ENCODE data around the gene CRADD.

CRADD gene

DNA sequence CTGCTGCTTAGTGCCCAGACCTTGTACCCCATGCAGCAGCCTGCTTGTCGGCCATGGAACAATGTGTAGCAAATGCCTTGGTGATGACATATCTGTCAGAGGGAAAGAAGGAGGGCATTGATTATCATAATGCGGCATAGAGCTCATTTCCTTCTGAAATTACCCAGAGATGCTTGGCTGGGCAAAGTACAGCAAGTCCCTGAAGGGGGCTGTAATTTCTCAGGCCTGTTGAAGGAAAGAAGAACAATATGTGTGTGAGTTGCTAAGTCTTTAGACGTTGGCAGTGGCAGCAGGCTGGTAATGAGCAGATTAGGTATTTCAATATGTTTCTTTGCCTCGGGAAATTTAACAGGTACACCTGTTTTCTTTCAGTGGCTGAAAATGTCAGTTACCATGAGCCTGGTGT, 128.6 kb downstream of the CRADD start:
- DNase-seq (ENCODE audit: low read depth, low spot score): no peak

GRCh38 chr12:93807354-93807753, 130.2 kb downstream of the CRADD start:
- DNase-seq (ENCODE audit: low read depth, low spot score): no peak

DNA sequence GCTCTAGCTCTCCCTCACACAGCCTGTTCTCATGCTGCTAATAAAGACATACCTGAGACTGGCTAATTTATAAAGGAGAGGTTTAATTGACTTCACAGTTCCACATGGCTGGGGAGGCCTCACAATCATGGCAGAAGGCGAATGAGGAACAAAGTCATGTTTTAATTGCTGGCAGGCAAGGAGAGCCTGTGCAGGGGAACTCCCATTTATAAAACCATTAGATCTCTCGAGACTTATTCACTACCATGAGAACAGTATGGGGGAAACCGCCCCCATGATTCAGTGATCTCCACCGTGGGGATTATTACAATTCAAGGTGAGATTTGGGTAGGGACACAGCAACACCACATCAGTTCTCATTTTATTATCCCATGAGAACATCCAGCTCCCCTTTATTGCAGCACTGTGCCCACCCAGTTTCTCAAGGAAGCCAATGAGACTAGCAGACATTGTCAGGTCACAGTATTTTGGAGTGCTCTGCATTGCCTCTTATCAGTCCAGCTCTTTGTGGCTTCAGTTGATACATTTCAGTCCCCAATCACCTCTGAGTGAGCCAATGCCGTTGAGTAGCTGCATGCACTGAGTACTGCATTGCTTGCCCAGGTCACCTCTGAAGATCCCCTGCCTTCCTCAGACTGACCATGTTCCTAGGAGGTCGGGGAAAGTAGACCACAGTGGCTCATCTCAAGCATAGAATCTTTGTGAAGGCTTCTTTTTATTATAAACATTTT, 131.2 kb downstream of the CRADD start:
- no peak for DNase-seq (ENCODE audit: low read depth, low spot score)

- no peak for DNase-seq (ENCODE audit: low read depth, low spot score)
Measured at GRCh38 chr12:93812626-93813025, 135.5 kb downstream of the CRADD start.

DNA sequence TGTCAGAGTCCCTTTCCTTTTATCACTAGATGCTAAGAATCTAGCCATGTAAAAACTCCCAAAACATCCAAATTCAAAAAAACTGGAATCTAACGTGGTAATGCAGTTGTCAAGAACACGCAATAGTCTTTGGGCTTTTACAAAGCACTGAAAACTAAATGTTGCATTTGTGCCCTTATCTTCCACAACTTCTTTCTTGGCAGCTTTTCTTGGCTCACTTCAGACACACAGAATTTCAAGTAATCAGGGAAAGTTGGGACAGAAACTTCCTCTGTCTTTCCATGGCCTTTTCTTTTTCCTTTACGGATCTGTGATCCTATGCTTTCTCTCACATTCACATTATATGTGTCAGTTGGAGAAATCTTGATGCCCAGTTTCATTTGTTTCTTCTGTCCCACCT, 136.0 kb downstream of the CRADD start:
- DNase-seq (ENCODE audit: low read depth, low spot score): no peak

DNA sequence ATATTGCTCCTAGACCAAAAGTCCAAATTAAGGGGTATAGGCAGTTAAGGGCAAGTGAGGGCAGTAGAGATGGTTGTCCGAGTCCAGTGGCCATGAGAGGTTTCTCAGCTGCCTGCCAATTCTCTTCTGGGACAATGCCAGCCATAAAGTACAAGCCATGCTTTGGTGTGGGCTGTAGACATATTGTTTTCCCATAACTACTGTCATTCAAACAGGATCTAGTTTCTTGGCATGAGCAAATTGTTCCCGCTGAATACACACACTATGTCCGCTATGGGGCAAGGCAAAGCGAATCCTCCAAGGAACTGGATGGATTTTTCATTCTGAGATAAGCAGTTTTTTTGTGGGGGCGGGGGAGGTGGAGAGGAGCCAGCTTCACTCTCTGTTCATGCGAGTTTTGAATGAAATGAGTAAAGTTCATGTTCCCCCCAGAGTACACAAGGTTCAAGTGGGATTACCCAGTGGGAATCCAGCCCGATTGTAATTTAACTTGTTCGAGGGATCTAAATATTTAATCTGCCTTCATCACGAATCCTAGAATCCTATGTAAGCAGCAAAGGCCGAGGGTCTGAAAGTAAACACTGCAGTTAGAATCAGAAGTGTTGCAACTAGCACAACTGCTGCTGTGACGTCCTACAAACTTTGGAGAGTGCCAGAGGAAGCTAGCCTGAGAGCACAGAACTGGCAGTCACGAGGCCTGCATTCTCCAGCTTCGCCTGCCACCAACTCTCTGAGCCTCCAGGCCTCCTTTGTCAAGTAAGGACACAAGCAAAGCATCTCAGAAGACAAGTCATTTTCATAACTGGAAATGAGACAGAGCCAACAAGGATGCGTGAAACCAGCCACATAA, 137.0 kb downstream of the CRADD start:
- DNase-seq (ENCODE audit: low read depth, low spot score): no peak

- DNase-seq (ENCODE audit: low read depth, low spot score): no peak
Measured at GRCh38 chr12:93818488-93819049, 141.4 kb downstream of the CRADD start.

- DNase-seq (ENCODE audit: low read depth, low spot score): no peak
Measured at GRCh38 chr12:93819050-93819491, 141.9 kb downstream of the CRADD start.

DNA sequence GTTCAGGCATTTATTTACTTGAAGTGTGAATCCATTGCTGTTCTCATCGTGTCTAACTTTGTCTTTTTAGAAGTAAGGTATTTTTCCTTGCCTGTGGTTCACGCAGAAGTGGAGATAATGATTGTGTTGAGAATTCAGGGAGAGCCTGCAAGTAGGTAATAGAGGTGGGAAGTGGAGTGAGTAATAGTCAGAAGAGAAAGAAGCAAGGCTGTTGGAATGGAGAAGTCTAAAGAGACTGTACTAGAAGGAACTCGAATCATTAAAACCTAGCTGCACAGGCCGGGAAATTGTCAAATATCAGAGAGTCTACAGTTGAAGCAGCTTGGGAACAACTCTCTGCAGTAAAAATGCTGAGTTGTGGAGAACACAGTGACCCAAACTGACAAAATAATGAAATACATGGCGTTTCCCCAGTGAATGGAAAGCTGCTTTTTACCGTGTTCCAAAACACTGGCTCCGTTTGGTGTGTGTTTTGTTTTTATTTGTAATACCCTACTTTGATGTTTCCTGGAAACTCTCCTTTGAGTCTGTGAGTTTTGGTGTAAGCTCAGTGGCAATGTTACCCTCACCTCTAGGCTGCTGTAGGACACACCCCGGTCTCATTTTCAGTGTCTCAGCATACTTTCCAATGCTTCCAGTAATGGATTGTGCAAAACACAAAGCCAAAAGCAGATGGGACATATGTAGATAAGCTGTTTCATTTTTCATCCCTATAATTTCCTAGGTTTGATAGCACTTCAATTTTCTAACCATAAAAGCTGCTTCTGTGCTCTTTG, 146.6 kb downstream of the CRADD start:
- DNase-seq (ENCODE audit: low read depth, low spot score): no peak

DNA sequence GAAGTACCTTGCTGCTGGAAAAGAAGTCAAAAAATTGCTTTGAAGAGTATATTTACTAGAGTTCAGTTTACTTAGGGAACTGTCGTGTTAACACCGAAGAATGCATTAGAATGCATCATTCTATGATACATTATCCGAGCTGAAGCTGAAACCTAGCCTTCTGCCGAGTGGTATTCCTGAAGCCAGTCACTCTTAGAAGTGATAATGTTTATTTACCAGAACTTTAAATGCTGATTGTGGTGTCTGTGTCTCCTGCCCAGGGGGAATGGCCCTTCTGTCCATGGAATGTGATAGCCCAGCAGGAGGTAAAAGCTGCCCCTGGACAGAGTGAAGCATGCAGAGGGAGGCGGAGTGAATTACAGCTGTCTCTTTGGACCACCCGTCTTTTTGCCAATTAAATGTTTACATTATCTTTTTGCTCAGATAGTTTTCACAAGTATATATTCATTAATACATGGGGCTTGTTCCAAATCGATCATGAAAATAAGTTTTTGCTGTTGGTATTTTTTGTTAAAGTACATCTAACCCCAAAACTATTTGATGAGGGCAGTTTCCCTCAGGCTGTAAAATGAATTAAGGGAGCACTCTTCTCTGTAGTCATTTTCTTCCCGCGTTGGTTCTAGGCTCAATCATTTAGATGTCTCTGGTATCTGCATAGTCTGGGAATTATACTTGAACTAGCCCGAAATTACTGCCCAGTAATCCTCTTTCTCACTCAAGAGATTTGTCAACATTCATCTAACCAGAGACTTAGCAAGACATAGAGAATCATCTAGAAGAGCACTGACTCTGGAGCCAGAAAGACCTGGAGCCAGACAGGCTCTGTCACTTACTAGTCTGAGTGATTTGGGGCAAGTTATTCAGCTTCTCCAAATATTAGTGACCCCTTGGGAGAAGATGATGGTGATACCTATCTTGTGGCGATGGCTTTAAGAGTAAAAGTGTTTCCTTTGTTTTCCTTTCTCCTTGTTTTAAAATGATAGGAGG, 147.6 kb downstream of the CRADD start:
- peak; percentile 57 for DNase-seq (ENCODE audit: low read depth, low spot score)

DNA sequence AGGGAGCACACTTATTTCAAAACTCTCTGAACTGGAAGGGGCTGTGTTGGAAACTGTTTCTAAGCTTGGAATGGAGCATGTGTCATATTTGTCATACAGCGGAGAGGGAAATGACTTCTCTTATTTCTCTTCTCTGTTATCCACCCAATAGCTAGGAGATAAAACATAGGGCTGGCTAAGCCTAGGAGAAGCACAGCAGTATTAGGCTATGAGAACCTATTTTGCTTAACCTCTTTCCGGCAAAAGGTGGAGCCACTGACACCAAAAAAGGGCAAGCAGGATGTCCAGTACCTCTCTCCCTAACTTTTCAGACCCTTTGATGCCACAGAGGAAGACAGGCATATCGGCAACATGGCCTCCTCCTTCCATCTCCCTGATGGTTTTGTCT, 148.3 kb downstream of the CRADD start:
- no peak for DNase-seq (ENCODE audit: low read depth, low spot score)

DNA sequence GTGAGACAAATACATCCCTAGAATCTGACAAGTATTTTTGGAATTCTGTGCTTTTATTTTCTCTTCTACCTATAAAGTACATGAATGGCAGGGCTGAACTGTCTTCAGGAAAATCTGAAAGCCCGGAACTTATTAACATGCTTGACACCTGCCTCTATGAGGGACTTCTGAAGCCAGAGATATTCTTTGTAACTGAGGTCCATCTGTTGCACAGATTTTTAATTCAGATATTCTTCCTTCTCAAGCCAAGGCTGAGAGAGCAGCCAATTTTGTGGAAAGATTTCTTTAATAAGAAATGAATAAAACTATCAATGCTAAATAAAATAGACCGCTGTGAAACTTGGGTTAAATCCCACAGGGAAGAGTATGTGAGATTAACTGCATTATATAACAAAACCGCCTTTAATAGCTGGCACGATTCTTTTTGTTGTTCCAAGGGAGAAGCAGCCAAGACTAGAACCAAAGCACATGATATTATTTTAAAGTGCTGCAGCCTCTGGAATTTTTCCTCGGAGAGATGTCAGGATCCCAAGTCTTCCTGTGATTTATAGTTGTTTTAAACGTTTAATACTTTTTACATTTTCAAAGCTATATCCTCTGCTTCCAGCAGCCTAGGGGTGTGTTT, 148.9 kb downstream of the CRADD start:
- no peak for DNase-seq (ENCODE audit: low read depth, low spot score)

DNA sequence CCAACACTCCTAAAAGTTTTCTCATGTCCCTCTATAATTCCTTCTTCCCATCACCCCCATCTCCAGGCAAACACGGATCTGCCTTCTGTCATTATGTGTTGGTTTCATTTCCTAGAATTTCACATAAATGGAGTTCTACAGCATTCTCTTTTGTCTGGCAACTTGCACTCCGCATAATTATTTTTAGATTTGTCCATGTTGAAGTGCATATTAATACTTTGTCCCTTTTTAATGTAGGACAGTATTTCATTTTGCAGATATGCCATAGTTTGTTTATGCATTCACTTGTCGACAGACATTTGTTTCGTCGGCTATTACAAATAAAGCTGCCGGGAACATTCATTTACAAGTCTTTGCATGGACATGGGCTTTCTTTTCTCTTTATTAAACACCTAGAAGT, 150.0 kb downstream of the CRADD start:
- no peak for DNase-seq (ENCODE audit: low read depth, low spot score)

GRCh38 chr12:93827669-93828068, 150.5 kb downstream of the CRADD start:
- DNase-seq (ENCODE audit: low read depth, low spot score): no peak

GRCh38 chr12:93829016-93829415, 151.8 kb downstream of the CRADD start:
- no peak for DNase-seq (ENCODE audit: low read depth, low spot score)

- no peak for DNase-seq (ENCODE audit: low read depth, low spot score)
Measured at GRCh38 chr12:93831374-93831773, 154.2 kb downstream of the CRADD start.

GRCh38 chr12:93832131-93832530, 155.0 kb downstream of the CRADD start:
- no peak for DNase-seq (ENCODE audit: low read depth, low spot score)

DNA sequence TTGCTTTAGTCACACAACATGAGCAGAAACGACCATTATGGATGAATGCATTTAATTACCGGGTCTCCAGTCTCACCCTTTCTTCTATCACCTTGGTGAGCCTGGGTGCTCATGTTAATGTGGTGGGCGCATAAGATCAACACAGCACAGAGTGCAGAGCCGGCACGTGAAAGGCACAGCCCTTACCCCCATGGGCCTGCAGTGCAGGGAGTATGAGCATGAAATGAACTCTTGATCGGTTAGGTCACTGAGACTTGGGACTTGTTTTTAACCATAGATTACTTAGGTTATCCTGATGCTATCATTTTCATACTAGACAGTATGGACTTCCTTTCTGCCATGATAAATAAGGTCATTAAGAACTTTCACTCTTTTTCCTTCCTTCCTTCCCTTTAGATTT, 156.8 kb downstream of the CRADD start:
- no peak for DNase-seq (ENCODE audit: low read depth, low spot score)

GRCh38 chr12:93836620-93837260, 159.6 kb downstream of the CRADD start:
- DNase-seq (ENCODE audit: low read depth, low spot score): no peak

GRCh38 chr12:93838193-93838592, 161.0 kb downstream of the CRADD start:
- no peak for DNase-seq (ENCODE audit: low read depth, low spot score)

Data from iPS DF 19.7 (cell line).